K562 (cell line): ENCODE measurements around the gene KRT5. TPM values are rescaled to one million over a fixed set of nuclear protein-coding genes. Genes with fewer than 3 reads are reported as not detected.

Experiments used
- ATAC-seq: fragments of 200-7000 bp; cut with Tn5 transposase; 3 replicates; pipeline ENCODE4 v1.9.1; 2020; ENCODE audit warnings: moderate library complexity
- BruUV-seq: library from RNA; stranded (reverse); fragments of 400-500 nt; replicated peaks from 2 replicates; lab custom pipeline; 2021; lab: Mats Ljungman, UMichigan
- CTCF ChIA-PET: fragments of 300-600 bp; formaldehyde crosslinking; extraction: SDS; loops from one replicate; lab custom pipeline; 2021; ENCODE audit warnings: low intra/inter-chr PET ratio; lab: Yijun Ruan, JAX
- POLR2A ChIA-PET: fragments of 300-600, 350-650 bp; sonication (Branson Sonifier 250); formaldehyde crosslinking; extraction: SDS; loops from one replicate; lab custom pipeline; 2021; ENCODE audit warnings: antibody characterized with exemption, inconsistent platforms; lab: Yijun Ruan, JAX
- DNase-seq, 4 experiments: peaks; one replicate each; pipeline versions ENCODE4 v3.0.0 to v3.0.0-alpha.2; 2011 to 2018; ENCODE audit warnings: low spot score in 3 of 4, mixed read lengths in 3 of 4; ENCODE audit errors: extremely low read depth in 1 of 4
- FAIRE-seq: peaks from 2 replicates; lab custom pipeline; 2011; peaks lifted over from hg19 to GRCh38; lab: Jason Lieb, UNC
- H2AFZ ChIP-seq: 2 replicates; pipeline ENCODE4 v1.6.0; 2011; ENCODE audit warnings: low read depth, low read length, control low read depth, inconsistent platforms
- H3K27ac ChIP-seq: fragments of 200-600 bp; 3 replicates; pipeline ENCODE4 v1.8.0; 2011; ENCODE audit warnings: low read depth, mild to moderate bottlenecking, control low read depth, inconsistent platforms, low read length, moderate library complexity, mixed read lengths; ENCODE audit errors: extremely low read depth
- H3K27me3 ChIP-seq, 2 experiments: fragments of 300-600 bp in 1 of 2; 2 replicates in 1 of 2; 3 replicates in 1 of 2; pipeline versions ENCODE4 v1.6.0 to v1.8.0; 2011; ENCODE audit warnings: inconsistent platforms in 2 of 2, low read length in 2 of 2, mild to moderate bottlenecking in 1 of 2, mixed read lengths in 1 of 2, moderate library complexity in 1 of 2; ENCODE audit not compliant: control insufficient read depth in 2 of 2, insufficient read depth in 2 of 2
- H3K36me3 ChIP-seq: fragments of 300-600 bp; 3 replicates; pipeline ENCODE4 v1.8.0; 2011; ENCODE audit warnings: mild to moderate bottlenecking, low read length, inconsistent platforms; ENCODE audit not compliant: control insufficient read depth, insufficient read depth
- H3K4me1 ChIP-seq, 2 experiments: fragments of 200-600 bp in 1 of 2; replicated peaks in 1 of 2; 2 replicates in 1 of 2; 3 replicates in 1 of 2; pipeline versions ENCODE4 v1.5.1 to v1.8.0; 2011; ENCODE audit warnings: inconsistent platforms in 2 of 2, low read length in 2 of 2, mild to moderate bottlenecking in 1 of 2, mixed read lengths in 1 of 2, moderate library complexity in 1 of 2; ENCODE audit not compliant: control insufficient read depth in 2 of 2, insufficient read depth in 2 of 2
- H3K4me2 ChIP-seq: 2 replicates; pipeline ENCODE4 v1.6.1; 2011; ENCODE audit warnings: low read length, control low read depth, inconsistent platforms, mixed read lengths; ENCODE audit not compliant: insufficient read depth
- H3K4me3 ChIP-seq: fragments of 200-600 bp; sonication (generic), shearing (Covaris generic); 2 replicates; pipeline ENCODE4 v1.5.1; 2016; ENCODE audit warnings: control low read depth, inconsistent platforms
- H3K79me2 ChIP-seq: fragments of 200-600 bp; 3 replicates; pipeline ENCODE4 v1.8.0; 2011; ENCODE audit warnings: low read length, inconsistent platforms; ENCODE audit not compliant: control insufficient read depth, insufficient read depth
- H3K9ac ChIP-seq, 2 experiments: 2 replicates each; pipeline versions ENCODE4 v1.6.0 to v1.6.1; 2011; ENCODE audit warnings: low read depth in 2 of 2, low read length in 2 of 2, control low read depth in 1 of 2, inconsistent platforms in 1 of 2, mild to moderate bottlenecking in 1 of 2, mixed read lengths in 1 of 2; ENCODE audit not compliant: insufficient read depth in 1 of 2
- H3K9me1 ChIP-seq: one replicate; pipeline ENCODE4 v1.6.0; 2011; ENCODE audit warnings: inconsistent platforms, mild to moderate bottlenecking, low read length, moderate library complexity; ENCODE audit not compliant: control insufficient read depth, insufficient read depth
- H3K9me3 ChIP-seq: replicated peaks from 2 replicates; pipeline ENCODE4 v1.5.1; 2011; ENCODE audit warnings: low read depth, low read length, inconsistent platforms; ENCODE audit not compliant: control insufficient read depth, insufficient read depth
- H4K20me1 ChIP-seq: replicated peaks from 2 replicates; pipeline ENCODE4 v1.6.1; 2011; ENCODE audit warnings: low read length, inconsistent platforms, mixed read lengths; ENCODE audit not compliant: control insufficient read depth, insufficient read depth
- AFF1 ChIP-seq, 2 experiments: fragments of 450-650 bp; IDR thresholded peaks; 2 replicates each; pipeline ENCODE4 v1.6.1; 2018; ENCODE audit warnings: mild to moderate bottlenecking in 2 of 2, low read depth in 1 of 2; ENCODE audit not compliant: partially characterized antibody in 2 of 2
- KDM1A ChIP-seq, 2 experiments: fragments of 450-650 bp; IDR thresholded peaks; 2 replicates each; pipeline ENCODE4 v1.6.1; 2016; ENCODE audit warnings: mild to moderate bottlenecking in 2 of 2
- NFRKB ChIP-seq: fragments of 450-650 bp; IDR thresholded peaks from 2 replicates; pipeline ENCODE4 v1.6.1; 2016; ENCODE audit warnings: low read depth
- RBFOX2 ChIP-seq: fragments of 200-400 bp; formaldehyde crosslinking; IDR thresholded peaks from 2 replicates; pipeline ENCODE4 v1.6.1; 2017; ENCODE audit warnings: low read depth, mild to moderate bottlenecking, low read length, moderate library complexity
- SMAD1 ChIP-seq: fragments of 150-350 bp; IDR thresholded peaks from 2 replicates; pipeline ENCODE4 v1.6.1; 2014; ENCODE audit warnings: low read length, low read depth; ENCODE audit not compliant: partially characterized antibody
- ZC3H11A ChIP-seq: IDR thresholded peaks from 2 replicates; pipeline ENCODE4 v1.6.1; 2012; ENCODE audit warnings: low read depth, low read length, improper control_type of control experiment
- ZNF280B ChIP-seq: fragments of 250-450 bp; sonication (Bioruptor Pico); IDR thresholded peaks from 2 replicates; pipeline ENCODE4 v1.5.1; 2021; ENCODE audit warnings: mild to moderate bottlenecking
- ZNF699 ChIP-seq: fragments of 250-450 bp; sonication (Bioruptor Pico); IDR thresholded peaks from 2 replicates; pipeline ENCODE4 v1.8.0; 2021; ENCODE audit warnings: mild to moderate bottlenecking, moderate library complexity; ENCODE audit not compliant: insufficient replicate concordance
- WGBS: fragments of 100-300 bp; shearing (Covaris generic); methylation state at CpG from one replicate; pipeline ENCODE4 v1.1.6; 2016; ENCODE audit warnings: low coverage, mixed read lengths; ENCODE audit not compliant: insufficient coverage; ENCODE audit errors: missing lambda C conversion rate; 5-methylcytosine and 5-hydroxymethylcytosine counted together
- in situ Hi-C: fragments of 300-500 bp; cut with MboI; formaldehyde crosslinking; loops from 4 replicates; pipeline ENCODE4 v1.15.0; 2018; ENCODE audit warnings: inconsistent platforms, mixed read lengths
- intact Hi-C: fragments of 100-400 bp; cut with micrococcal nuclease; formaldehyde crosslinking; loops from 2 replicates; pipeline ENCODE4 v1.14.2; 2022
- polyA plus RNA-seq, 8 experiments: library from polyadenylated mRNA; depleted of rRNA in 4 of 8; stranded (reverse) in 5 of 8; unstranded in 3 of 8; fragments of >200 nt; fragmentation: Nextera tagmentation in 2 of 8; fragmentation: Illumina TruSeq in 1 of 8; extraction: Ambion mirVana in 2 of 8; extraction: Trizol in 1 of 8; gene quantifications; 2 replicates each; pipeline versions ENCODE4 v1.2.1 to v1.2.3, GENCODE V29; 2011 to 2014; ENCODE audit warnings: inconsistent platforms in 1 of 8, missing spikeins in 1 of 8
- total RNA-seq, 7 experiments: library from RNA; depleted of rRNA in 6 of 7; stranded (reverse); fragments of >200 nt in 6 of 7; fragmentation: Illumina TruSeq in 2 of 7; extraction: Trizol in 2 of 7; gene quantifications; 2 replicates each; pipeline versions ENCODE4 v1.2.1 to v1.2.3, GENCODE V29; 2011 to 2021; ENCODE audit warnings: low replicate concordance in 1 of 7

The KRT5 gene
- total and polyA plus RNA-seq, 9 of the 15 experiments (the other 6 are each of a cell fraction or from before 2014, with no cell fraction given): 0.32 TPM; not detected in 8

- in situ Hi-C loops (no loop called here), intact Hi-C loops (no loop called here)
- CTCF ChIA-PET: no interaction called here
- Histone ChIP-seq H2AFZ (no peak overlapping the region), H3K79me2 (no peaks in the 10 kb centered on the region), H3K27me3 (peaks cover 0 to 26% of the 10 kb centered on the region in 2 experiments; a peak in 2 of 5 replicates), H3K9ac (no peak overlapping the region), H3K27ac (no peak overlapping the region), H3K4me2 (no peak overlapping the region), H3K36me3 (no peaks in the 10 kb centered on the region), H3K9me1 (no peaks in the 10 kb centered on the region), H4K20me1 (no peaks in the 10 kb centered on the region; the same call in 1 of the 2 replicates), H3K4me3 (no peak overlapping the region), H3K4me1 (no peaks in the 10 kb centered on the region), H3K9me3 (no peaks in the 10 kb centered on the region)
- DNase-seq (no peak), ATAC-seq (no peak), FAIRE-seq (no peak)
- TF ChIP-seq KDM1A (IDR thresholded peaks at IDR 0.05) (no peak), ZNF280B (CRISPR knock-in tag) (no peak)
- POLR2A ChIA-PET: interaction anchor here (0.6 kb wide), 1 partner anchor 1513 kb away, joined by 3 read pairs; no protein-coding TSS in a partner anchor
- BruUV-seq: no TSS peak
- WGBS: 3% methylated on average over 8 of the region's 8 CpGs
Observed at GRCh38 chr12:52558781-52559445, 38.7 kb upstream of the KRT5 start.

- DNase-seq (no peak), FAIRE-seq (no peak), ATAC-seq (no peak)
- no peak overlapping the region for H2AFZ ChIP-seq
- no peaks in the 10 kb centered on the region for H3K4me1 ChIP-seq
- H3K27me3 ChIP-seq: peaks cover 0 to 36% of the 10 kb centered on the region in 2 experiments; a peak in 3 of 5 replicates
- no peaks in the 10 kb centered on the region for H3K79me2 ChIP-seq
- H3K4me2 ChIP-seq: no peak overlapping the region
- H3K27ac ChIP-seq: no peak overlapping the region
- H3K9ac ChIP-seq: no peak overlapping the region
- ChIA-PET POLR2A (no interaction called here), CTCF (no interaction called here)
- no peak overlapping the region for H3K4me3 ChIP-seq
- no peaks in the 10 kb centered on the region for H3K9me1 ChIP-seq
- H4K20me1 ChIP-seq: peaks cover 6% of the 10 kb centered on the region; the same call in 1 of the 2 replicates
- no TSS peak for BruUV-seq
- no peaks in the 10 kb centered on the region for H3K36me3 ChIP-seq
- in situ Hi-C loops: no loop called here
- 0% methylated on average over 2 of the region's 2 CpGs for WGBS
- H3K9me3 ChIP-seq: no peaks in the 10 kb centered on the region
- intact Hi-C loops: no loop called here
- TF ChIP-seq AFF1 (IDR thresholded peaks at IDR 0.05; ENCODE audit: low read depth in 1 of 2, partially characterized antibody in 2 of 2) (no peak), ZNF699 (CRISPR knock-in tag) (no peak), NFRKB (no peak), ZC3H11A (no peak), SMAD1 (no peak), RBFOX2 (no peak)
Observed at GRCh38 chr12:52557476-52557875, 37.3 kb upstream of the KRT5 start.
